ENCODE results near the gene ADCY3. TPM values are rescaled to one million over a fixed set of nuclear protein-coding genes. Genes with fewer than 3 reads are reported as not detected.

The ADCY3 gene
- total RNA-seq, 3 donors from 2014 or later: 24.9 to 30.4 (median 25.3) TPM

DNA sequence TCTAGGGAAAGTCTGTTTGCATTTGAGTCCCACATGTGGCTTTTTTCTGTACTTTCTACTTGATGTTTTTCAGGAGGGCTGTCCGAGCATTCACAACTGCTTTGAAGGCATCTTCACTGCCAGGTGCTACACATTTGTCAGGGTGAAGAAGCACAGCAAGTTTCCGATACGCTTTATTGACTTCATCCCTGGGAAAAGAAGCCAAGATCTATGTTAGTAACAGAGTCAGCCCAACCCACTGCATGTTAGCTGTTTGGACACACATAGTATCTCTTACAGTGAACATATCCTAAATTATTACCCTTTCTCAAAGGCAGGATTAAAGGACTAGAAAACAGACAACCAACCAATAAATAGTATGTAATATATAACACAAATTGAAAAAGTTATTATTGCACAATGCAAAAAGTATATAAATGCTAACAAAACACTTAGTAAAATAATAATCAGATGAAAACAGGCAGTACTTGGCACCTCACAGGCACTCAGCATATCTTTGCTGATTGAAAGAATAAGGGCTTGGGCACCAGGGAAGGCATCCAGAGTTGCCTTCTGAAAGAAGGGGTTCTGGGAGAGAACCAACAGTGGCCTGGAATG lies 27.6 kb upstream of the ADCY3 start:
- no peak for DNase-seq
- Histone ChIP-seq H3K4me3 (no peak overlapping the region), H3K9me3 (no peaks in the 10 kb centered on the region), H3K36me3 (ENCODE audit: low read depth) (no peaks in the 10 kb centered on the region), H3K4me1 (ENCODE audit: low read depth) (no peaks in the 10 kb centered on the region)
- TF ChIP-seq, protein P1, sequence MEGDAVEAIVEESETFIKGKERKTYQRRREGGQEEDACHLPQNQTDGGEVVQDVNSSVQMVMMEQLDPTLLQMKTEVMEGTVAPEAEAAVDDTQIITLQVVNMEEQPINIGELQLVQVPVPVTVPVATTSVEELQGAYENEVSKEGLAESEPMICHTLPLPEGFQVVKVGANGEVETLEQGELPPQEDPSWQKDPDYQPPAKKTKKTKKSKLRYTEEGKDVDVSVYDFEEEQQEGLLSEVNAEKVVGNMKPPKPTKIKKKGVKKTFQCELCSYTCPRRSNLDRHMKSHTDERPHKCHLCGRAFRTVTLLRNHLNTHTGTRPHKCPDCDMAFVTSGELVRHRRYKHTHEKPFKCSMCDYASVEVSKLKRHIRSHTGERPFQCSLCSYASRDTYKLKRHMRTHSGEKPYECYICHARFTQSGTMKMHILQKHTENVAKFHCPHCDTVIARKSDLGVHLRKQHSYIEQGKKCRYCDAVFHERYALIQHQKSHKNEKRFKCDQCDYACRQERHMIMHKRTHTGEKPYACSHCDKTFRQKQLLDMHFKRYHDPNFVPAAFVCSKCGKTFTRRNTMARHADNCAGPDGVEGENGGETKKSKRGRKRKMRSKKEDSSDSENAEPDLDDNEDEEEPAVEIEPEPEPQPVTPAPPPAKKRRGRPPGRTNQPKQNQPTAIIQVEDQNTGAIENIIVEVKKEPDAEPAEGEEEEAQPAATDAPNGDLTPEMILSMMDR (IDR thresholded peaks at IDR 0.05): no peak
- intact Hi-C loops (cut with DNase I, micrococcal nuclease): no loop called here
- ATAC-seq: no peak

DNA sequence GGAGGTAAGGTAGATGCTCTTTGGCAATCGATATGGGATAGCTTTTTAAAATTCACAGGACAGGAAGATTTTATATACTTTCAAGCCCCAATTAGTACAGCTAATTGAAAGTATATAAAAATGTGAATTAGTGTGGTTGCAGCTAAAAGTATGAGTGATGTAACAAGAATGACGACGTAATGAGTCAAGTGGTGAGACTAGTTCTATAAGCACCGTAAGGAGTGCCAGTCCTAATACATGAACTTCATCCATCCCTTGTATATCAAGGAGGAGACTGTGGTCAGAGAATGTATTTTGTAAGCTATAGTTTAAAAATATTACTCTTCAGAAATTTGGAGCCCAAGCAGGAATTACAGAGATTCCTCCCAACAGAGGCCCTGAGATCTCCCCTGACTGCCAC lies 25.9 kb upstream of the ADCY3 start:
- no peak for DNase-seq
- Histone ChIP-seq H3K4me1 (ENCODE audit: low read depth) (no peaks in the 10 kb centered on the region), H3K36me3 (ENCODE audit: low read depth) (no peaks in the 10 kb centered on the region), H3K9me3 (no peaks in the 10 kb centered on the region), H3K4me3 (no peak overlapping the region)
- ATAC-seq: no peak
- intact Hi-C loops (cut with DNase I, micrococcal nuclease): no loop called here
- TF ChIP-seq, protein P1 (IDR thresholded peaks at IDR 0.05): no peak

DNA sequence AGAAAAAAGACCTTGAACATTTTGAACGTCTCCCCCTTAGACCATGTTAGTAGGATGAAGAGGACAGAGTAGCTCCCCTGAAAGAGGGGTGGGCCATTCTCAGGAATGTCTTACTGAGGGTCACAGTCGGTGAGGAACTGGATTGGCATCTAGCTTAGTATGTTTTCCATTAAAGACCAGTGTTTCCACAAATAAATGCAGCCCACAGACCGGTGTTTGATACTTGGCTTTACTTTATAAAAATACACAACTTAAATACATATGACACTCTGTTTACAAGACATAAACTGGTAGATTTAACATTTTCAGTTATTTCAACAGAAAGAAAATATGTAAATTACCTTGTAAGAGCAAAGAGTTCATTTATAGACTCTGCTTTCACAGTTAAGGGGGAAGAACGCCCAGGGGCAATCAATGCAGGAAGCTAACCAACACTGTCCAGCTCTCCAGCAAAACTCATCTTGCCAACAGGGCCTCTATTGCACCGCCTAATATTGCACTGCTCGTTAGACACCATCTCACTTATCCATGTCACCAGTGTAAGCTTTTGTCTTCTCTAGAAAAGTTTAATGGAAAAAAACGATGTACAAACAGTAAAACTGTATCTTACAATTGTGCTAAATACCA lies 23.5 kb upstream of the ADCY3 start:
- no peaks in the 10 kb centered on the region for H3K4me1 ChIP-seq (ENCODE audit: low read depth)
- H3K36me3 ChIP-seq (ENCODE audit: low read depth): no peaks in the 10 kb centered on the region
- no peaks in the 10 kb centered on the region for H3K9me3 ChIP-seq
- no peak overlapping the region for H3K4me3 ChIP-seq
- intact Hi-C loops (cut with DNase I, micrococcal nuclease): no loop called here
- ATAC-seq (no peak), DNase-seq (no peak)
- TF ChIP-seq, protein P1 (IDR thresholded peaks at IDR 0.05): no peak

DNA sequence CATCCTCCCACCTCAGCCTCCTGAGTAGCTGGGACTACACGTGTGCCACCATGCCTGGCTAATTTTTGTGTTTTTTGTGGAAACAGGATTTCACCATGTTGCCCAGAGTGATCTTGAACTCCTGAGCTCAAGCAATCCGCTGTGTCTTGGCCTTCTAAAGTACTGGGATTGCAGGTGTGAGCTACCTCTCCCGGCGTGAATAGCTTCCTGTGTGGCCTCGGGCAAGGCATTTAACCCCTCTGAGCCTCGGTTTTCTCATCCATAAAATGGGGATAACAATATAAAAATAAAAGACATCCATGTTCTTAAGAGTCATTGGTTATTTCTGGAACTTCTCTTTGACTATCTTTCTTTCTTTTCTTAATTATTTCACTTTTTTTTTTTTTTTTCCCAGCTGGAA lies 19.3 kb upstream of the ADCY3 start:
- Histone ChIP-seq H3K4me3 (no peak overlapping the region), H3K9me3 (no peaks in the 10 kb centered on the region), H3K36me3 (ENCODE audit: low read depth) (no peaks in the 10 kb centered on the region), H3K4me1 (ENCODE audit: low read depth) (no peaks in the 10 kb centered on the region)
- TF ChIP-seq, protein P1 (IDR thresholded peaks at IDR 0.05): no peak
- DNase-seq (no peak), ATAC-seq (no peak)
- intact Hi-C loops (cut with DNase I, micrococcal nuclease): no loop called here

DNA sequence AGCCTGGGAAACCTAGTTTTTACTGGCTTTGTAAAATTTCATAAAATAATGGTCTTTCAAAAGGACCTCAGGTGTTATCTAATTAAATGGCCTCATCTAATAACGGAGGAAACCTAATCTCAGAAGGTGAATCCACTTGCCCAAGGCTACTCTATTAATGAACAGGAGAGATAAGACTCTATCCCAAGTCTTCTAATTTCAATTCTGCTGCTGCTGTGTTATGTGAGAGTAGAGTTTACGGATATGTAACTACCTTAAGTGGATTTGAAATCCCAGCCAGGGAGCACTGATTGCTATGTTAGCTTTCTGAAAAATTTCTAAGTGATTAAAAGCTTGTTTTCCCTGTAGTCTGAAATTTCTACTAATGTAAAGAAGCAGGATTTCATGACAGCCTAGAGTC lies 17.2 kb upstream of the ADCY3 start:
- ATAC-seq: no peak
- no peaks in the 10 kb centered on the region for H3K4me1 ChIP-seq (ENCODE audit: low read depth)
- H3K36me3 ChIP-seq (ENCODE audit: low read depth): no peaks in the 10 kb centered on the region
- DNase-seq: no peak
- intact Hi-C loops (cut with DNase I, micrococcal nuclease): no loop called here
- H3K4me3 ChIP-seq: no peak overlapping the region
- H3K9me3 ChIP-seq: no peaks in the 10 kb centered on the region
- TF ChIP-seq, protein P1 (IDR thresholded peaks at IDR 0.05): no peak
